ENCODE data around the gene SELENOF.

Gene SELENOF

DNA sequence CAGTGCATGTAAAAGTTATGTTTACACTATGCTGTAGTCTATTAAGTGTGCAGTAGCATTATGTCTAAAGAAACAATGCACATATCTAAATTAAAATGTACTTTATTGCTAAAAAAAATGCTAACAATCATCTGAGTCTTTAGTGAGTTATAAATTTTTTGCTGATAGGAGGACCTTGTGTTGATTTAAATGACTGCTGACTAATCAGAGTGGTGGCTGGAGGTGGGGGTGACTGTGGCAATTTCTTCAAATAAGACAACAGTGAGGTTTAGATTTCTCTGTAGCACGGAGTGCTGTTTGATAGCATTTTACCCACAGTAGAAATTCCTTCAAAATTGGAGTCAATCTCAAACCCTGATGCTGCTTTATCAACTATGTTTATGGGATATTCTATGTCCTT lies 37.5 kb upstream of the SELENOF start:
- Histone ChIP-seq H3K9me3 (ENCODE audit: severe bottlenecking) (no peaks in the 10 kb centered on the region), H3K4me3 (ENCODE audit: low read depth, low read length) (no peak overlapping the region), H3K27ac (no peak overlapping the region), H3K36me3 (no peaks in the 10 kb centered on the region), H3K27me3 (ENCODE audit: insufficient read depth, low read depth, severe bottlenecking) (no peaks in the 10 kb centered on the region)
- no peak for DNase-seq
- TF ChIP-seq, protein P1, sequence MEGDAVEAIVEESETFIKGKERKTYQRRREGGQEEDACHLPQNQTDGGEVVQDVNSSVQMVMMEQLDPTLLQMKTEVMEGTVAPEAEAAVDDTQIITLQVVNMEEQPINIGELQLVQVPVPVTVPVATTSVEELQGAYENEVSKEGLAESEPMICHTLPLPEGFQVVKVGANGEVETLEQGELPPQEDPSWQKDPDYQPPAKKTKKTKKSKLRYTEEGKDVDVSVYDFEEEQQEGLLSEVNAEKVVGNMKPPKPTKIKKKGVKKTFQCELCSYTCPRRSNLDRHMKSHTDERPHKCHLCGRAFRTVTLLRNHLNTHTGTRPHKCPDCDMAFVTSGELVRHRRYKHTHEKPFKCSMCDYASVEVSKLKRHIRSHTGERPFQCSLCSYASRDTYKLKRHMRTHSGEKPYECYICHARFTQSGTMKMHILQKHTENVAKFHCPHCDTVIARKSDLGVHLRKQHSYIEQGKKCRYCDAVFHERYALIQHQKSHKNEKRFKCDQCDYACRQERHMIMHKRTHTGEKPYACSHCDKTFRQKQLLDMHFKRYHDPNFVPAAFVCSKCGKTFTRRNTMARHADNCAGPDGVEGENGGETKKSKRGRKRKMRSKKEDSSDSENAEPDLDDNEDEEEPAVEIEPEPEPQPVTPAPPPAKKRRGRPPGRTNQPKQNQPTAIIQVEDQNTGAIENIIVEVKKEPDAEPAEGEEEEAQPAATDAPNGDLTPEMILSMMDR (IDR thresholded peaks at IDR 0.05; ENCODE audit: low read depth, low read length): no peak

DNA sequence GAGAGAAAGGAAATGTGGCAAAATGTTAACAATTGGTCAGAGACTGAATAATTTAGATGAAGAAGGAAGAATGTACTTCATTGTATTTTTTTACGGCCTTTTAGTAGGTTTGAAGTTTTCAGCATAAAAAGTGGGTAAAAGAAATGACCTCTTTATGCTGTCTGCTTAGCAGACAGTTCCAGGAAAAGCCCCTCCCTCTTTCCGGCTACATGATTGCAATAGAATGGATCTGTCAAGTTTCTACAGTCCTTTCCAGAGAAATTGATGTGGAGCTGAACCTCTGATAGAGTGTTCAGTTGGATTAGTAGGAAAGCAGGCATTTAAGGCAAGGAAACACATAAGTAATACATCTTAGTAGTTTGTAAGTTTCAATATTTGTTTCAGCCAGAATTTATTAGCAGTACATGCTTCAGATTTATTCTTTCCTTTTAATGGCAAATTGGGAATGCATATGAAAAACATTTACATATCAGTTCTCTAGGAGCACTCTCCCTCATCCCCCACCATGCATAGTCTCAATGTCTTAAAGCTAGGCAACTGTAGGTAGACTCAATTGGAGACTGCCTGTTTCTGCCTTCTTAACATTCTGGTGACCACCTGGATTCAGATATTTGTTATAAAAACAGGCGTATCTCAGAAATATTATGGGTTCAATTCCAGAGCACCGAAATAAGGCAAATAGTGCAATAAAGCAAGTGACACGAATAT lies 36.9 kb upstream of the SELENOF start:
- Histone ChIP-seq H3K27ac (no peak overlapping the region), H3K27me3 (ENCODE audit: insufficient read depth, low read depth, severe bottlenecking) (no peaks in the 10 kb centered on the region), H3K9me3 (ENCODE audit: severe bottlenecking) (no peaks in the 10 kb centered on the region), H3K4me3 (ENCODE audit: low read depth, low read length) (no peak overlapping the region), H3K36me3 (no peaks in the 10 kb centered on the region)
- TF ChIP-seq, protein P1 (IDR thresholded peaks at IDR 0.05; ENCODE audit: low read depth, low read length): no peak
- DNase-seq: no peak

DNA sequence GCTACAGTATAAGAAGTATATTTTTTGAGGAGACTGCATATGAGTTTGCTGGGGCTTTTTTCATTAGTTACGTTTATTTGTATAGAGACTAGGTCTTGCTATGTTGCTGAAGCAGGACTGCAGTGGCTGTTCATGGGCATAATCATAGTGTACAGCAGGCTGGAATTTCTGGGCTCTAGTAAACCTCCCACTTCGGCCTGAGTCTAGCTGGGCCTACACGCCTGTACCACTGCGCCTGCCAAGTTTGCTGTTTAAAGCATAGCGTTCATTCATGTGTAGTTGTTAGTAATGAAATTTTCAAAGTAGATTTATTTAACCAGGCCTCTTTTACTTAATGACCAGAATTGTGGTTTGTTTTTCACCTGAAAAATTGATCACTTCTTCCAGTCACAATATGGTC lies 34.3 kb upstream of the SELENOF start:
- TF ChIP-seq, protein P1 (IDR thresholded peaks at IDR 0.05; ENCODE audit: low read depth, low read length): no peak
- no peak overlapping the region for H3K27ac ChIP-seq
- no peaks in the 10 kb centered on the region for H3K27me3 ChIP-seq (ENCODE audit: insufficient read depth, low read depth, severe bottlenecking)
- no peak for DNase-seq
- H3K36me3 ChIP-seq: no peaks in the 10 kb centered on the region
- H3K9me3 ChIP-seq (ENCODE audit: severe bottlenecking): no peaks in the 10 kb centered on the region
- H3K4me3 ChIP-seq (ENCODE audit: low read depth, low read length): no peak overlapping the region

DNA sequence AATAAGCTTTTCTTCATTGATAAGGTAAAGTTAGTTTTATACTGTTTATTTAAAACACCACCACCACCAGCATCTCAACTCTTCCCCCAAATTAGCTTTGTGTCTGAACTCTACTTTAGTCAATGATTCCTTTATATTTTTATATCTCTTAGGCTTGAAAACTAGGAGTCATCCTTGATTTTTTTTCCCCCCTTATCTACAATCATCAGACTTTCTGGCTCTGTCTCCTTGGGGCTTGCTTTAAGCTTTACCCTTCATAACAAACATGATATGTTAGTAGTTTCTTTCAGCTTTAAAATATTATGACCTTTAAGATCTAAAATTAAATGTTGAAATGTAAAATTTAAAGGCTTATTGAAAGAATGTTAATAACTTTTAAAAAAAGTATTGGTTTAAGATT lies 28.8 kb upstream of the SELENOF start:
- no peak overlapping the region for H3K4me3 ChIP-seq (ENCODE audit: low read depth, low read length)
- no peaks in the 10 kb centered on the region for H3K9me3 ChIP-seq (ENCODE audit: severe bottlenecking)
- DNase-seq: no peak
- H3K36me3 ChIP-seq: no peaks in the 10 kb centered on the region
- no peaks in the 10 kb centered on the region for H3K27me3 ChIP-seq (ENCODE audit: insufficient read depth, low read depth, severe bottlenecking)
- no peak overlapping the region for H3K27ac ChIP-seq
- TF ChIP-seq, protein P1 (IDR thresholded peaks at IDR 0.05; ENCODE audit: low read depth, low read length): no peak

DNA sequence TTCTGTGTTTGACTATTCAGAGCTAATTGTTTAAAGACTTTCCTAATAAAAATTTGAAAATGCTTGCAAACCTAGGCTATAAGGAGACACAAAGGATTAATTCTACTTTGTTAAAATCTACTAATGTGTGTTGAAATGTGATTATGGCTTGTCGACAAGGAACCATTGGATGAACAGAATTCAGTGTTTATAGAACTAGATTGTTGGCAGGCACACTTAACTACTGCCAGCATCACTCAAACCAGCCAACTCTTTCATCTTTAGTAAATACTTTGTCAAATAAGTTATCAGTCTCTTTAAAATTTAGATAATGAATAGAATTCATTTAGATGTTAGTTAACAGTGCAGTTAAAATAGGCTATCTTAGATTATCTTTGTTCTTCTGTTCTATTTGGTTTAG lies 28.1 kb upstream of the SELENOF start:
- TF ChIP-seq, protein P1 (IDR thresholded peaks at IDR 0.05; ENCODE audit: low read depth, low read length): no peak
- H3K36me3 ChIP-seq: no peaks in the 10 kb centered on the region
- H3K27me3 ChIP-seq (ENCODE audit: insufficient read depth, low read depth, severe bottlenecking): no peaks in the 10 kb centered on the region
- no peak overlapping the region for H3K4me3 ChIP-seq (ENCODE audit: low read depth, low read length)
- no peak overlapping the region for H3K27ac ChIP-seq
- no peak for DNase-seq
- H3K9me3 ChIP-seq (ENCODE audit: severe bottlenecking): no peaks in the 10 kb centered on the region

DNA sequence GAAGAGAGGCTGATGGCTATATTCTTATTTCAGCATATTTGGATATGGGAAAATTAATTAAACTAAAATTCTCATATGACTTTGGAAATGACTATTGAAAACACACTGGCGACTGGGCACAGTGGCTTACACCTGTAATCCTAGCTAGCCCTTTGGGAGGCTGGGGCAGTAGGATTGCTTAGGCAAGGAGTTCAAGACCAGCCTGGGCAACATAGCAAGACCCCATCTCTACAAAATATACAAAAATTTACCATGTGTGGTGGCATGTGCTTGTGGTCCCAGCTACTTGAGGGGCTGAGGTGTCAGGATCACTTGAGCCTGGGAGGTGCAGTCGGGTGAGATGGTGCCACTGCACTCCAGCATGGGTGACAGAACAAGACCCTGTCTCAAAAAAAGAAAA lies 26.7 kb upstream of the SELENOF start:
- Histone ChIP-seq H3K36me3 (no peaks in the 10 kb centered on the region), H3K27ac (no peak overlapping the region), H3K9me3 (ENCODE audit: severe bottlenecking) (no peaks in the 10 kb centered on the region), H3K4me3 (ENCODE audit: low read depth, low read length) (no peak overlapping the region), H3K27me3 (ENCODE audit: insufficient read depth, low read depth, severe bottlenecking) (no peaks in the 10 kb centered on the region)
- TF ChIP-seq, protein P1 (IDR thresholded peaks at IDR 0.05; ENCODE audit: low read depth, low read length): no peak
- no peak for DNase-seq

Data from WERI-Rb-1 (cell line).